ENCODE results near the gene PLEKHA6.

DNA sequence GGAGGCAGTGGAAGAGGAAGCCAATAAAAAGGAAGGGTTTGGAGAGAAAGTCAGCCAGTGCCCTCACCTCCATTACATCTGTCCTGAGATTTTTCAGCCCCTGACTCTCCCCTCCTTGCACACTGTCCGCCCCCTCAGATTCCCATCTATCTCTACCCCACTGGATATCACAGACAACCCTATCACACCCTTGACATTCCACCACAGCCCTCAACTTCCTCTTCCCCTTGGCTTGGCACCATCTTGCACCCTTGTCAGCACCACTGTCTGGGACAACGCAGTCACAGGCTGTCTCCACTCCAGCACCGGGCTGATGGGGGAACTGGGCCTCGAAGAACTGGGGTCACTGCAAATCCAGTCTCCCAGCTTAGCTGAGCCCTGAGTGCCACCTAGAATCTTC is 14.2 kb upstream of the PLEKHA6 start:
- TF ChIP-seq, protein P1, sequence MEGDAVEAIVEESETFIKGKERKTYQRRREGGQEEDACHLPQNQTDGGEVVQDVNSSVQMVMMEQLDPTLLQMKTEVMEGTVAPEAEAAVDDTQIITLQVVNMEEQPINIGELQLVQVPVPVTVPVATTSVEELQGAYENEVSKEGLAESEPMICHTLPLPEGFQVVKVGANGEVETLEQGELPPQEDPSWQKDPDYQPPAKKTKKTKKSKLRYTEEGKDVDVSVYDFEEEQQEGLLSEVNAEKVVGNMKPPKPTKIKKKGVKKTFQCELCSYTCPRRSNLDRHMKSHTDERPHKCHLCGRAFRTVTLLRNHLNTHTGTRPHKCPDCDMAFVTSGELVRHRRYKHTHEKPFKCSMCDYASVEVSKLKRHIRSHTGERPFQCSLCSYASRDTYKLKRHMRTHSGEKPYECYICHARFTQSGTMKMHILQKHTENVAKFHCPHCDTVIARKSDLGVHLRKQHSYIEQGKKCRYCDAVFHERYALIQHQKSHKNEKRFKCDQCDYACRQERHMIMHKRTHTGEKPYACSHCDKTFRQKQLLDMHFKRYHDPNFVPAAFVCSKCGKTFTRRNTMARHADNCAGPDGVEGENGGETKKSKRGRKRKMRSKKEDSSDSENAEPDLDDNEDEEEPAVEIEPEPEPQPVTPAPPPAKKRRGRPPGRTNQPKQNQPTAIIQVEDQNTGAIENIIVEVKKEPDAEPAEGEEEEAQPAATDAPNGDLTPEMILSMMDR (IDR thresholded peaks at IDR 0.05; ENCODE audit: low read depth, low read length, poor library complexity, severe bottlenecking): no peak
- TF ChIP-seq EZH2phosphoT487 (IDR thresholded peaks at IDR 0.05; ENCODE audit: borderline replicate concordance, low read length): no peak

Measured in DOHH2 (cell line).